ENCODE data around the gene HHIPL1.

GRCh38 chr14:99637624-99638023 lies 7.3 kb upstream of the HHIPL1 start:
- TF ChIP-seq, protein P1, sequence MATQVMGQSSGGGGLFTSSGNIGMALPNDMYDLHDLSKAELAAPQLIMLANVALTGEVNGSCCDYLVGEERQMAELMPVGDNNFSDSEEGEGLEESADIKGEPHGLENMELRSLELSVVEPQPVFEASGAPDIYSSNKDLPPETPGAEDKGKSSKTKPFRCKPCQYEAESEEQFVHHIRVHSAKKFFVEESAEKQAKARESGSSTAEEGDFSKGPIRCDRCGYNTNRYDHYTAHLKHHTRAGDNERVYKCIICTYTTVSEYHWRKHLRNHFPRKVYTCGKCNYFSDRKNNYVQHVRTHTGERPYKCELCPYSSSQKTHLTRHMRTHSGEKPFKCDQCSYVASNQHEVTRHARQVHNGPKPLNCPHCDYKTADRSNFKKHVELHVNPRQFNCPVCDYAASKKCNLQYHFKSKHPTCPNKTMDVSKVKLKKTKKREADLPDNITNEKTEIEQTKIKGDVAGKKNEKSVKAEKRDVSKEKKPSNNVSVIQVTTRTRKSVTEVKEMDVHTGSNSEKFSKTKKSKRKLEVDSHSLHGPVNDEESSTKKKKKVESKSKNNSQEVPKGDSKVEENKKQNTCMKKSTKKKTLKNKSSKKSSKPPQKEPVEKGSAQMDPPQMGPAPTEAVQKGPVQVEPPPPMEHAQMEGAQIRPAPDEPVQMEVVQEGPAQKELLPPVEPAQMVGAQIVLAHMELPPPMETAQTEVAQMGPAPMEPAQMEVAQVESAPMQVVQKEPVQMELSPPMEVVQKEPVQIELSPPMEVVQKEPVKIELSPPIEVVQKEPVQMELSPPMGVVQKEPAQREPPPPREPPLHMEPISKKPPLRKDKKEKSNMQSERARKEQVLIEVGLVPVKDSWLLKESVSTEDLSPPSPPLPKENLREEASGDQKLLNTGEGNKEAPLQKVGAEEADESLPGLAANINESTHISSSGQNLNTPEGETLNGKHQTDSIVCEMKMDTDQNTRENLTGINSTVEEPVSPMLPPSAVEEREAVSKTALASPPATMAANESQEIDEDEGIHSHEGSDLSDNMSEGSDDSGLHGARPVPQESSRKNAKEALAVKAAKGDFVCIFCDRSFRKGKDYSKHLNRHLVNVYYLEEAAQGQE (IDR thresholded peaks at IDR 0.05; ENCODE audit: insufficient replicate concordance, low read depth) = no peak
- TF ChIP-seq, protein P2, sequence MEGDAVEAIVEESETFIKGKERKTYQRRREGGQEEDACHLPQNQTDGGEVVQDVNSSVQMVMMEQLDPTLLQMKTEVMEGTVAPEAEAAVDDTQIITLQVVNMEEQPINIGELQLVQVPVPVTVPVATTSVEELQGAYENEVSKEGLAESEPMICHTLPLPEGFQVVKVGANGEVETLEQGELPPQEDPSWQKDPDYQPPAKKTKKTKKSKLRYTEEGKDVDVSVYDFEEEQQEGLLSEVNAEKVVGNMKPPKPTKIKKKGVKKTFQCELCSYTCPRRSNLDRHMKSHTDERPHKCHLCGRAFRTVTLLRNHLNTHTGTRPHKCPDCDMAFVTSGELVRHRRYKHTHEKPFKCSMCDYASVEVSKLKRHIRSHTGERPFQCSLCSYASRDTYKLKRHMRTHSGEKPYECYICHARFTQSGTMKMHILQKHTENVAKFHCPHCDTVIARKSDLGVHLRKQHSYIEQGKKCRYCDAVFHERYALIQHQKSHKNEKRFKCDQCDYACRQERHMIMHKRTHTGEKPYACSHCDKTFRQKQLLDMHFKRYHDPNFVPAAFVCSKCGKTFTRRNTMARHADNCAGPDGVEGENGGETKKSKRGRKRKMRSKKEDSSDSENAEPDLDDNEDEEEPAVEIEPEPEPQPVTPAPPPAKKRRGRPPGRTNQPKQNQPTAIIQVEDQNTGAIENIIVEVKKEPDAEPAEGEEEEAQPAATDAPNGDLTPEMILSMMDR (IDR thresholded peaks at IDR 0.05; ENCODE audit: insufficient read depth, low read length) = no peak
